ENCODE results near the gene FXYD1. TPM values are rescaled to one million over a fixed set of nuclear protein-coding genes. Genes with fewer than 3 reads are reported as not detected.
A peak's percentile ranks its signal among the peaks of the same experiment; 100 is the strongest.

Gene FXYD1
- polyA plus RNA-seq, 1 of the 3 experiments (the other 2 are of a cell fraction): 0.12 TPM

- ChIA-PET CTCF (interaction anchor here (0.6 to 5.1 kb wide), 11 partner anchors 12 to 155 kb away, joined by 3 to 59 read pairs (median 9); partner anchors contain the start of genes FXYD5 and USF2), POLR2A (no interaction called here)
- no peak for DNase-seq
- peaks cover 41% of the 10 kb centered on the region; the same call in 1 of the 2 replicates for H3K27me3 ChIP-seq (ENCODE audit: insufficient read depth)
- no peak overlapping the region; a peak in 1 of 4 replicates for H3K4me3 ChIP-seq (ENCODE audit: low read depth in 2 of 2, low read length in 1 of 2)
- 46% methylated on average over 11 of the region's 12 CpGs for WGBS (ENCODE audit: low lambda C conversion rate)
- TF ChIP-seq SIN3A (IDR thresholded peaks at IDR 0.05; ENCODE audit: borderline replicate concordance, low read depth, low read length) (no peak), CHD2 (IDR thresholded peaks at IDR 0.05; ENCODE audit: low read length, partially characterized antibody) (no peak), JUND (IDR thresholded peaks at IDR 0.05) (no peak), TAF1 (IDR thresholded peaks at IDR 0.05; ENCODE audit: borderline replicate concordance, low read depth, low read length) (no peak), MEF2A (IDR thresholded peaks at IDR 0.05; ENCODE audit: borderline replicate concordance, low read depth) (no peak), NFIC (IDR thresholded peaks at IDR 0.05; ENCODE audit: borderline replicate concordance) (no peak), RCOR1 (IDR thresholded peaks at IDR 0.05; ENCODE audit: low read length) (no peak), ELF1 (IDR thresholded peaks at IDR 0.05) (no peak)
- no peak overlapping the region for H3K4me2 ChIP-seq
- no peaks in the 10 kb centered on the region for H3K36me3 ChIP-seq (replicated peaks in 1 of 2; ENCODE audit: control insufficient read depth in 1 of 2, insufficient read depth in 2 of 2, low read length in 1 of 2)
- no peak overlapping the region for H2AFZ ChIP-seq (ENCODE audit: low read depth)
- no peaks in the 10 kb centered on the region for H3K9me3 ChIP-seq
- peaks cover 6% of the 10 kb centered on the region for H3F3A ChIP-seq (replicated peaks; ENCODE audit: insufficient read depth)
- H3K27ac ChIP-seq (ENCODE audit: low read depth in 2 of 2, low read length in 1 of 2): no peak overlapping the region
- H4K20me1 ChIP-seq (ENCODE audit: insufficient read depth): no peaks in the 10 kb centered on the region
- H3K4me1 ChIP-seq (ENCODE audit: control insufficient read depth in 1 of 2, insufficient read depth in 2 of 2, low read depth in 1 of 2, low read length in 1 of 2): peaks cover 0 to 28% of the 10 kb centered on the region in 2 experiments; a peak in 2 of 4 replicates
- no peaks in the 10 kb centered on the region for H3K79me2 ChIP-seq (ENCODE audit: insufficient read depth)
- no peaks in the 10 kb centered on the region for H3K9me2 ChIP-seq
- no peak overlapping the region for H3K9ac ChIP-seq
These were observed 1.8 kb downstream of the FXYD1 start for GRCh38 chr19:35140207-35140961.

- Histone ChIP-seq H3K27me3 (ENCODE audit: insufficient read depth) (peaks cover 41% of the 10 kb centered on the region; the same call in 1 of the 2 replicates), H4K20me1 (ENCODE audit: insufficient read depth) (no peaks in the 10 kb centered on the region), H3K79me2 (ENCODE audit: insufficient read depth) (no peaks in the 10 kb centered on the region), H3F3A (replicated peaks; ENCODE audit: insufficient read depth) (peaks cover 6% of the 10 kb centered on the region), H3K4me1 (ENCODE audit: control insufficient read depth in 1 of 2, insufficient read depth in 2 of 2, low read depth in 1 of 2, low read length in 1 of 2) (peaks cover 0 to 25% of the 10 kb centered on the region in 2 experiments; a peak in 2 of 4 replicates), H3K9ac (no peak overlapping the region), H3K4me2 (peak overlapping the region; percentile 65; the same call in 1 of the 2 replicates), H3K36me3 (replicated peaks in 1 of 2; ENCODE audit: control insufficient read depth in 1 of 2, insufficient read depth in 2 of 2, low read length in 1 of 2) (no peaks in the 10 kb centered on the region), H3K9me3 (no peaks in the 10 kb centered on the region), H3K27ac (ENCODE audit: low read depth in 2 of 2, low read length in 1 of 2) (no peak overlapping the region), H2AFZ (ENCODE audit: low read depth) (no peak overlapping the region), H3K4me3 (ENCODE audit: low read depth in 2 of 2, low read length in 1 of 2) (peak overlapping the region in 1 of 2 experiments; percentile 41; a peak in 2 of 4 replicates), H3K9me2 (no peaks in the 10 kb centered on the region)
- POLR2A ChIA-PET: no interaction called here
- CTCF ChIA-PET: interaction anchor here (0.6 to 5.1 kb wide), 30 partner anchors 12 to 156 kb away, joined by 3 to 59 read pairs (median 6); partner anchors contain the start of genes FXYD5 and USF2
- TF ChIP-seq SMC3 (IDR thresholded peaks at IDR 0.05; ENCODE audit: low read depth, low read length): peak; percentile 39; the same call in 1 of the 2 replicates
- no peak for TF ChIP-seq USF1 (IDR thresholded peaks at IDR 0.05; ENCODE audit: borderline replicate concordance, low read depth)
- TF ChIP-seq RAD21 (IDR thresholded peaks at IDR 0.05; ENCODE audit: low read length): peak; percentile 48
- no peak for TF ChIP-seq GATA2 (CRISPR knock-in tag; IDR thresholded peaks at IDR 0.05)
- no peak for TF ChIP-seq GABPA (IDR thresholded peaks at IDR 0.05; ENCODE audit: low read depth)
- TF ChIP-seq CHD2 (IDR thresholded peaks at IDR 0.05; ENCODE audit: low read length, partially characterized antibody): no peak
- peak; percentile 47 for TF ChIP-seq CTCF (IDR thresholded peaks at IDR 0.05)
- TF ChIP-seq MAX (IDR thresholded peaks at IDR 0.05; ENCODE audit: low read depth): 0 out of 2 replicates have a peak, but pooled peaks have one; percentile 52
- TF ChIP-seq RFX5 (IDR thresholded peaks at IDR 0.05; ENCODE audit: low read length): no peak
- TF ChIP-seq ZBTB33 (IDR thresholded peaks at IDR 0.05; ENCODE audit: borderline replicate concordance, low read depth): no peak
- DNase-seq: peak; percentile 100
- 5% methylated on average over 32 of the region's 48 CpGs for WGBS (ENCODE audit: low lambda C conversion rate)
These were observed 2.6 kb downstream of the FXYD1 start for GRCh38 chr19:35140962-35141836.

Data from SK-N-SH (cell line).